ENCODE measurements around the gene MOCS2.

The MOCS2 gene

DNA sequence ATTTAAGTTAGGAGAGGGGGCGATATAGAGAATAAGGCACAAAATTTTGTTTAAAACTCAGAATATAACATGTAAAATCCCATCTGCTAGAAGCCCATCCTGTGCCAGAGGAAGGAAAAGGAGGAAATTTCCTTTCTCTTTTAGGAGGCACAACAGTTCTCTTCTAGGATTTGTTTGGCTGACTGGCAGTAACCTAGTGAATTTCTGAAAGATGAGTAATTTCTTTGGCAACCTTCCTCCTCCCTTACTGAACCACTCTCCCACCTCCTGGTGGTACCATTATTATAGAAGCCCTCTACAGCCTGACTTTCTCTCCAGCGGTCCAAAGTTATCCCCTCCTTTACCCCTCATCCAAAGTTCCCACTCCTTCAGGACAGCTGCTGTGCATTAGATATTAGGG is 18.3 kb downstream of the MOCS2 start:
- DNase-seq = no peak

DNA sequence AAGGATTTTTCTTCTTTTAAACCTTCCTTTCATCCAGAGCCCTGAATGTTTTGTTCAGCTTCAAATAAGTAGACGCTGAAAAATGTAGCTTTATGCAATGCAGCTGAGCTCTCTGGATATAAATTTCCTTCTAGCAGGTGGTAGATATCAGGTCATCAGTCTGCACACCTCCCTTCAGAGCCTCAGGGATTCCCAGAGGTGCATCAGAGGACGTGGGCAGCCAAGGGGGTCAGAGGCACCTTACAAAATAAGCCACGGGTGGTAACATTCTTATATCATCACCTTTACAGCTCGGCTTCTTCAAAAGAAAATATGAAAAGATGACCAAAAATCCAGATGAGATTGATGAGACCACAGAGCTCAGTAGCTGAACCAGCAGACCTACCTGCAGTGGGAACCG is 19.3 kb downstream of the MOCS2 start:
- DNase-seq = no peak

DNA sequence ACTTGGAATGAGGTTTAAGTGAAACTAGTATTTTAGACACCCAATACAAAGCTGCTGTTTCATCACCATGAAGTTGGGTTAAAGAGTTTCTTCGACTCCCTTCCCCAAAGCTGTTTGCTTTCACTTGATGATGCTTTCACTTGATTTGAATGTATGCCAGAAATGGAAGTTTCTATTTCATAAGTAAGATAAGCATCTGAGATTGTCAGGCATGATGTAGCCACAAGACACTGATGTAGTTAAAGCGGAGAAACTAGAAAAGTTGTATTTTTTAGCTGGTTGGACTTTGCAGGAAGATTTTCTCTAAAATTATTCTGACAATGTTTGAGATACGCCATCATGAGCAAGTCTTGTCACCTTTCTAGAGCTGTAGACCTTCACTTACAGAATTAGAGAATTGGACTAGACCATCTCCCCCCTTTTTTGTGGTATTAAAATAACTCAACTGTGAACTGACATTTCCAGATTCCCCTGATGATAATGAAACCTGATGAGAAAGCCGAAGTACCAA is 20.0 kb downstream of the MOCS2 start:
- no peak for DNase-seq

DNA sequence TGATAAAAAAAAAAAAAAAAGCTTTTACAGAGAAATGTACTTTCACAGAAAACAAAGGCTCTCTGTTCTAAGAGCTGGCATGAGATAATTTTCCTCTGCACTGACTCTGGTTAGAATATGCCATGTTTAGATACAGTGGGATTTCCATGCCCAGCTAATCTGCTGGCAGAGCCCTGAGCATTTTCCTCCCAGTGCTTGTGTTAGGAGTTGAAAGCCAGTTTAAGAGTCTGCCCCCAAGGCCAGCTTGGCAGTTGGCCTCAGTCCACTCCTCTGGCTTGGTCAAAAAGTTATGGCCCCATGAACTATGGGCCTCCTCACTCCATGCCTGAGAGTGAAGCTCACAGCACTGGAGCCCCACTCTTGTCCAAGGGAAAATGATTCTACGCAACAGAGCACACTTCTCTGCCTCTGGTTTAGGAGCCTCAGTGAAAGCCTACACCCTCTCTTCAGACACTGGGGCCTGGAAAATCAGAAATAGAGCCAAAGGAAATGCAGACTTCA is 21.9 kb downstream of the MOCS2 start:
- DNase-seq = no peak

DNA sequence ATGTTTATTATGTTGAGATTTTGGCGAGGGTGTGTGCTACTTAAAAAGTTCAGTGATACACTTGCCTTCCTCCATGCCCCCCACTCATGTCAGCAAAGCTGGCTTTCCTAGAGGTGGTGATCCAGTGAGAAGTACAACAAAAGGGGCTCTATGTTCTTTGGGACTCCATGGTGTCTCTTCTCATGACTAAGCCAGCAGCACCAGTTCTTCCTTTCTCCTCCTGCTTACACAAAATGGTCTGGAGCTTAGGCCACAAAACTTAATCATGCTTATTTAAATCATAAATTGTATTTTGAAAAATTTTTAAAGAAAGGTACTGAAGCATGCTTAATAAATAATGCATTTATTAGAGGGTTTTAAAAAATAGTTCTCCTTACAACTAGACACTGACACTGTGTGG is 22.4 kb downstream of the MOCS2 start:
- DNase-seq = no peak

DNA sequence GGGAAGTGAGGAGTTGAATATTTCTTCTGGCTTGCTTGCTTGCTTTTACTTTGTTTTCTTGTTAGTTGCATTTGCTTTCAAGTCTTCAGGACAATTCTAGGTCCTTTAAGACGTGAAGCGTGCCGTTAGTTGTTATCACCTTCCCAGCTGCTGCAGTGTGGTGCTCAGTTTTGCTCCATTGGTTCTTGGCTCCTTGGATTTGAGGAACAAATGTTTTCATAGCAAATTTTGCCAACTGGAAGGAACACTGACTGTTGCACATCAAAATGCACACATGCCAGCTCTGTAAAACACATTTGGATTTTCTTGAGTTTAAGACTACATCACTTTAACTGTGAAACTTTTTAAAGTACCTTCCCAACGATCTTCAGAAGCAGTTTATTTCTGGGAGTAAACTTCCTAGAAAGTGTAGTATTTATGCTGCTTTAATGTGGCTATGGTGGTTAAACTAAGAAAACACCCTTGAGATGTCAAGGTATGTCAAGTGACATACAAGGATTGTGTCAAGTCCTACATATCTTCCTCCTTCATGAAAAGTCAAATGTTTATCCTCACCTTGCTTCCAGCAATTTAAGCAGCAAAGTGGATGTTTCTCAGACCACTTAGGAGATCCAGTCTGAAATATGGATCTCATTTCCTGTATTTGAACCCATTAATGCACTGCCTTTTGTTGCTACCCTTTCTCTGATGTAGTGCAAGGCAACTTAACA is 24.9 kb downstream of the MOCS2 start:
- DNase-seq = no peak

DNA sequence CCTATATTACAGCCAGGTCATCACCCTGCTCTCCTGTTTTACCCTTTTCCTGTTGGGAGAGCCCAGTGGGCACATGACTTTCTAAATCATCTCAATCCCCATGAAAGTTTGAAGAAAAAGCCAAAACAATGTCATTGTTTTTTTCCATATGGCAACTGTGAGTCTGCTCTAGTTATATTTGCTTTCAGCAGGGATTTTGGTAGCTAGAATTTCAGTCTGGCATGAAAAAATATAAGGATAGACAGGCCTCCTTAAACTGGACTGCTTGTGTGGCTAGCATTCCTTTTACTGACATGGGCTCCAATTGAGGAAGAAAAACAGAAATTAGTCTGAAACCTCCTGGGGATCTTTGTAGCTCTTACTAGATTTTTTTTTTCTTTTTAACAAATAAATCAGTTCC is 25.6 kb downstream of the MOCS2 start:
- DNase-seq = no peak

DNA sequence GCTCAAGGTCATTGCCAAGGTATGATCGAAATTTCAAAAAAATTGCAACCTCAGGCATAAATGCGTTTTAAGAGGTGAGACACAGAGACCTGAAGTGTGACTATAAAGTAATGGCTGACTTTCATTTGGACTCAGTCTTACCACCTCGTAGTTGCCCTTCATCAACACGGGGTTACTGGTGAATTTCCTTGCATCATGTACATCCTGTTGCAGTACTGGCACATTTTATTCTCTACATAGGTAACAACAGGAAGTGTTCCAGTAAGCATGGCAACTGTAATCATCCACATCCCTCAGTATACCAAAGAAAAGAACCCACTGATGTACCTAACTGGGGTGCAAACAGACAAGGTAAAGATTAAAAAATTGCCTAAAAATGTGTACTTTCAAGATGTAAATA is 29.3 kb downstream of the MOCS2 start:
- no peak for DNase-seq

DNA sequence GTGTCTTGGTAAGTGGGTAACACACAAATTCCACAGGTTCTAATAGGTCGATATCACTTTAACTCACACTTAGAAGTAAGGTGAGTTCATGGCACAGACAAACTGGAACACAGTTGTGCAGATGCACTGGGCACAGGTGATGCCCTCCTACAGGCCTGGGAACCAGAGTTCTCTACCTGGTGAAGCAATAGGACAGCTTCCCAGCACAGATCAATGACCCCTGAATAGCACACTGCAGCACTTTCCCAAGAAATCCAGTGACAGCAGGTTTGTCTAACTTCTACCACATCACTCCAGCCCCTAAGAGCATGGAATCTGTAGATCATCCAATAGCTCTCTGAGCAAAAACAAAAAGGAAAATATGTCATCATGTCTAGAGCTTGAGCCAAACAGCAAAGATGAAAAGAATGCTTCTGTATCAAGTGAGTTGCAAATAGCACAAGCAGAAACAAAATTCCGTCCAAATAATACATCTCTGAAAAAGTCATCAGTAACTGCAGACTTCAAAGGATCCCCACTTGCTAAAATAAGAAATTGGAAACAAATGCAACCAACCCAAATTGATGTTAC is 33.5 kb downstream of the MOCS2 start:
- DNase-seq = no peak

DNA sequence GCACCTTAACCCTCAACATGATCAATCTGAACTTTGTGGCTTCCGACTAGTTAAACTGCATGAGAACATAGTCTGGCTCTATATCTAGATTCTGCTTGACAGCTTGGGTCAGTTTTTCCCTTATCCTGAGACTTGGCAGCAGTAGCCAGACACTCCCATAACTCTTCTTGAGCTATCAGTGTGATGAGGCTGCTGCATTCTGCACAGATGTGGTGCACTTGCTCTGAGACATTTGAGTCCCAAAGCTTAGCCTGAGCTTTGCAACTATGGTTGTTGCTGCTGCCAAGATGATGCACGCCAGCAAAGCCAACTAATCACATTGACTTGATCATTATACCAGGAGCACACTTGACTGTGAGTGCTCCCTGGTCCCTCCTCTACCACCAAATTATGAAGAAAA is 36.2 kb downstream of the MOCS2 start:
- no peak for DNase-seq

DNA sequence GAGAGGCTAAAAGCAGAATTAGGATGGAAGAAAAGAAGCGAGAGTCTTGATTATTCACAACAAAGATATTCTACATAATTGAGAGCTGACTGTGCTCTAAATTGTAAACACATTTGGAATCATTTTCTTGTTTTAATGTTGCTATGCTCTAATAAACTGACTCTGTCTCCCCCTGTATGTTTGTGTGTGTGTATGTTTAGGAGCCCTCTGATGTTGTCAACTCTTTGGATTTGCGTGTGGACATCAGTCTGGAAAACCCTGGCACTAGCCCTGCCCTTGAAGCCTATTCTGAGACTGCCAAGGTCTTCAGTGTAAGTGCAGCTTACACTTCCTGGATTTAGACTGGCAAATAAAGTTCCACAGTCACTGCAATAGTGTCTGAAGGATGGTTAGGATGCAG is 37.8 kb downstream of the MOCS2 start:
- no peak for DNase-seq

DNA sequence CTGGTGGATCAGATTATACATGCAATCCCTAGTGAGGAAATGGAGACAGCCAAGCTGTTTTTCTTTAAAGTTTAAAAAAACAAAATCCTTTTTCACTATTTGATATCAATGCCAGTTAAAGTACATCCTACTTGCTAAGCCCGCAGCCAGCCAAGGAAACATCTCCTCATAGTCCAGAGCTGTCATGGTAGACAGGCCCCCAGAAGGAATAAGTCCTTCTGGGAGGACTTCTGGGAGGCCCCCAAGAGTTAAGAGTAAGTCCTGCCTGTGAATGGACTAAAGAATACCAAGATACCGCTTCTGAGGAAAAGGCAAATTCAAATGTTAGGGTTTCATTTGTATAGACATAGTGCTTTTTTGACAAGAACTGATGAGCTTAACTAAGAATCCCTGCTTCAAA is 38.3 kb downstream of the MOCS2 start:
- no peak for DNase-seq

DNA sequence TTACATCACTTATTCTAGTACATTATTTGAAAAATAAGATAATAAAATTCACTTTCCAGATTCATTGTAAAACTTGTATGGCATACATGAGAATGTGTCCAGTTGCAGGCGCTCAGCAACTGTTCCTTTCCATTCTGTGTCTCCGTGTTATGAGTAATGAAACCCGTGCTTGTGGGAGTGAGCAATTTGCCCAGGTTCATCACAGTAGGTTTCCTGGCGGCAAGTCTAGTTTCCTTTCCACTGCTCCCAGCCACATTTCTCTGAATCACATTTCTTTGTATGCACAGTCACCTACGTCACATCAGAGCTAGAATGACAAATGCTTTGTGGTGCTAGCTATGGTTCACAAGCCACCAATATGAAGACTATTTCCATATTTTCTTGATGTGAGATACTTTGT is 39.9 kb downstream of the MOCS2 start:
- peak; percentile 72 for DNase-seq

DNA sequence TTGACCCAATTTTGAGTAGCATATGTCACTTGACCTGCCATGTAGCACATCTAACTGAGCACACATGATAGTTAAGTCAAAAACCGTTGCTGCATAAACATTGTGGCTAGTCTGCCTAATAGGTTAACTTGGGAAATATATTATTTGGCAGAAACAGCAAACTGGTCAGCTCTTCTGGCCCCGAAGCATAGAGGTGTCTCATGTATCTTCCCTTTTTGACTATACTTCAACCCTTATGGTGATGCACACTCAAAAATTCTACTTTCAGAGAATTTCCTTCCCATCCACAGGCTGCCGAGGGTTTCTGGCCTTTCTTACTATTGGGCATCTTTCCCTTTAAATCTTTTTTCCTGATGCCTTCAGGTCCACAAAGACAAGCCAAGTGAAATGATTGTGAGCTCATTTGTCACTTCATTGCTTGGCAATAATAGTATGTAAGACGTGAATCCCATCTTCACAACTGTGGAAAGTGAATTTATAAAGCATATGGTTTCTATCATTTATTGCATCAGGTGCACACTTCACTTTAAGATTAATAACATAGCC is 41.2 kb downstream of the MOCS2 start:
- DNase-seq = no peak

DNA sequence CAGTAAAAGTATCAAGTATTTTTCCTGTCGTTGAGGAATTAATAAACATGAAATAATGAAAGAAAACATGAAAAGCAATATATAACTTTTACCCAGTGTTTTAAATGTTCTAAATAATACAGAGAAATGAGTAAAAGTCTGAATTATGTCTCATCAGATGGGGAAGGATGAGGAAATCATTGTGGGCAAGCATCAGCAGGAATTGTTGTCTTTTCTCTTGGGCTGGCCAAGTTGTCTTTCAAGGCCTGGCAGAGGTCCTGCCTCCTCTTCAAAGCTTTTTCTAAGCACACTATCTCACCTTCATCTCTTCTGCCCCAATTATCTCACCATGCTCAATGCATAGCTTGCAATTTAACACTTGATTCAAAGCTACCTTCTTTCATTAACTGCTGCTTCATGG is 41.9 kb downstream of the MOCS2 start:
- no peak for DNase-seq

DNA sequence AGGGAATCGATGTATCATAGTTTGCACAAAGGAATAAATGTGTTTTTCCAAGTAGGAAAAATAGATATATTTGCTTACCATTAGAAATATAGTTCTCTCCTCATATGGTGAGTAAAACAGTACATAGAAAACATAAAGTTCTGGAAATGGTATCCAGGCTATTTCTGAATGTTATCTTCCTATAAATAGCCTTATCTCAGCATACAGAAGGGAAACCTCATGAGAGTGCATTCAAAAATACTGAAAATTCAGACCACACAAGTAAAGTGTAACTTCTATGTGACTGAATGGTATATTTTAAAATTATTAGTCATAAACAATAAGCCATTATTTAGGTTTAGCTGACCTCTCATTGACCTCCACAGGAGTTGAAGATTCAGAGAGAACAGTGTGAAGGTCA is 43.5 kb downstream of the MOCS2 start:
- DNase-seq = peak; percentile 60

DNA sequence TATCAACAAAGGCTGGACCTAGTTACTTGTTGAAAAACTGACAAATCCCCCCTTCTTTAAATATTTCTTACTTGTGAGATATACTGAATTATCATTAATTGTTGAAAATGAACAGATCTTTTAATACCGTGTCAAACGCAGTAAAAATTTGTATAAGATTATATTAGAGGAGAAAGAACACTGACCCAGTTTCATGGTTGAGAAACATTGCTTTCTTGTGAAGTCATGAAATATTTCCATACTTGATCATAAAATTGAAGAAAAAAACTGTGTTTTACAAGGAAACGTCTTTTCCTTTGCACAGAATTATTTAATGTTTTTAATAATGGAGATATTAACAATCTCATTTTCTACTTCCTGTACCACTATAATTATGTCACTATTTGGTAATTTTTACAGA is 45.8 kb downstream of the MOCS2 start:
- DNase-seq = no peak

DNA sequence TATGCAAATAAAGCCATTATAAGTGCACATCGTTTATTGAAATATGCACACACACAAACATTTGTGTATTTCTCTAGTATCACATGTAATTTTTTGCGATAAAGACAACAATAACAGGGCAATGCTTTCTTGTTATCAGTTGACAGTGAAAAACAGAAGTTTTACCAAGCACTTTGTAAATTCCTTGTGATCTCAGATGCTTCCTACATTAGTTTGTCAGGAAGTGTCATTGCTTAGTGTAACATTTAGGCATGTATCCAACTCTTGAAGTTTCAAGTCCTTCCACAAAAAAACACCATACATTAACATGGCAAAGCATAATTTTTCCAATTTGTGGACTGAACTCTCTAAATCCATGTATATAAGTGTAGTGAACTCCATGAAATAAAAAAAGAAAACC is 46.4 kb downstream of the MOCS2 start:
- no peak for DNase-seq

DNA sequence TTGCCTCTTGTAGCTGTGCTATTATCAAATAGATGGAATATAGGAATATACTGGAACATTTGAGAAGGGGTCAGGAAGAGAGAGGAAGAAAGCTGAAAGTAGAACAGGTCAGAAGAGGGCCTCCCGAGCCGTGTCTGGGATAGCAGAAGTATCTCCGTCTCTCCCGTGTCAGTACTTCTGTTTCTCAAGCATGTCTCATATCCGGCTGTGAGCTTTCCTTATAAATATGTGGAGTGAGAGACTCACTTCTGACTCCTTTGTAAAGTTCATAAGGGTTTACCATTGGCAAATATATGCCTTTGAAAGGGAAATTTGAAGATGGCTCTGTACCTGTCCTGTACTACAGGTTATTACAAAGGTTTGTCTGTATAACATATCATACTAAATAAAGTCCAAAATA is 50.3 kb downstream of the MOCS2 start:
- no peak for DNase-seq

DNA sequence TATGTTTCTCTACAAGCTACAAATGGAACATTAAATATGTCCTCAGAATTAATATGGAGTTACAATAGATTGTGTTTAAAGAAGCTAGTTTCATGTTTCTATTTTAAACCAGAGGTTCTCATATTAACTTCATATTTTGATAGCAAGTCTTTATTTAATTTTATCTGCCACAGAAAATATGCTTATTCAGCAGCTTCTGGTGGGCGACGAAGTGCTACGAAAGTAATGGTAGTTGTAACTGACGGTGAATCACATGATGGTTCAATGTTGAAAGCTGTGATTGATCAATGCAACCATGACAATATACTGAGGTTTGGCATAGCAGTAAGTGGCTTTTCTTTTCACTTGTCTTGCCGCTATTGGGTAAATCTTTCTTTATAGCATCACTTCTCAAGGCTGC is 54.2 kb downstream of the MOCS2 start:
- DNase-seq = no peak

DNA sequence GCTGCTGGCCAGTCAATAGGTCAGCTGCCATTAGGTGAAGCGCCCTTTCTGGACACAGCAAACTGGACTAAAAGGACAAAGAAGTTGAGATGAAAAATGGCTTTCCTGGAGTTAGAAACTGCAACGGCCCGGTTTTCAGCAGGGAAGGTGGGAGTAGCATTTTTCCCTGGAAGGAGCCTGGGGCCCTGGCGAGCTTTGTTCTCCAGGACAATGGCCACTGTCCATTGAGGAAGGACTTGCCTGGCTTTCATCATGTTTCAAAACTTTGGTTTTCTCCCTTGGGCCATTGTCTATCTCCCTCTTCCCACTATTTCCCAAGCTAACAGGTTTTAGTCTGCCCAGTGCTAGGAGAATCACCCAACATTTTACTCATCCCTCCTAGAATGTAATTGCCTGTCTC is 56.2 kb downstream of the MOCS2 start:
- DNase-seq = no peak

DNA sequence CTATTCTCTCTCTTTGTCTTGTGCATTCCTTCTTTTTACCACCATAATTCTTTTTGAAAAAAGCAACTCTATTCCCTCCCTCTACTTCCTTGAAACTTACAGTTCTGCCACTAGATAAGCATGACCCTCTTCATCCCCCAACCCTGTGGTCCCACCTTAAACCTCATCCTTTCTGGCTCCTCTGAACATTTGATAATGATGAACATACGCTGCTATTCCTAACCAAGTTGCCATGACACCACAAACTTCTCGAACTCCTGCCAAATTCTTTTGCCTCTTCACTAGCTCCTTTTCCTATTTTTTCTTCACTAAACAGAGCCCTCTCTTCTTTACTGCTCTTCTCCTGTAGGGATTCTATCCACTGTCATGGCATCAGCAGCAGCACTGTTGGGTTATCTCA is 57.1 kb downstream of the MOCS2 start:
- DNase-seq = no peak

DNA sequence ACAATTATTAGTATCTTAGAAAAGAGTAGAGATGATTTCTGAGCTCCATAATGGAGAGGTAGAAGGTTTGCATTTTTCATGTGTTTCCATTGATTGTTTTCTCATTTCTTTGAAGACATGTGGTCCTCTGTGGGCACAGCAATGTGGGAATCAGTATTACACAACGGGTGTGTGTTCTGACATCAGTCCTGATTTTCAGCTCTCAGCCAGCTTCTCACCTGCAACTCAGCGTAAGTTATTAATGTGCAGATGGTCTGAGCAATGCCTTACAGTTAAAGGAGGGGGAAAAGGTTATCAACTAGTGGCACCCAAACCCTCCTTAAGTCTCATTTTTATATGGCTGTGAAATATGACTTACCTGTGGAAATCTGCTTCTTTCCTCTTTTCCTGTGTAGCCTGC is 61.3 kb downstream of the MOCS2 start:
- no peak for DNase-seq
